ENCODE measurements around the gene UNC79. TPM values are rescaled to one million over a fixed set of nuclear protein-coding genes. Genes with fewer than 3 reads are reported as not detected.

The UNC79 gene
- total RNA-seq, 1 donor from 2014 or later, result 2.6 TPM

- Mint-ChIP-seq H3K27me3 (peaks cover 14% of the 10 kb centered on the region), H3K9me3 (ENCODE audit: low read depth) (no peaks in the 10 kb centered on the region), H3K36me3 (ENCODE audit: insufficient read depth) (no peaks in the 10 kb centered on the region), H3K4me3 (ENCODE audit: low read depth) (no peak overlapping the region), H3K27ac (no peak overlapping the region), H3K4me1 (ENCODE audit: low read depth) (peaks cover 36% of the 10 kb centered on the region)
- no peak for TF ChIP-seq CTCF (IDR thresholded peaks at IDR 0.05; ENCODE audit: unreplicated experiment)
- no peak for DNase-seq (ENCODE audit: low spot score, unreplicated experiment)
Observed at GRCh38 chr14:93744176-93744575, 313.4 kb downstream of the UNC79 start.

- Mint-ChIP-seq H3K9me3 (ENCODE audit: low read depth) (no peaks in the 10 kb centered on the region), H3K4me3 (ENCODE audit: low read depth) (no peak overlapping the region), H3K4me1 (ENCODE audit: low read depth) (peaks cover 37% of the 10 kb centered on the region), H3K27me3 (peaks cover 14% of the 10 kb centered on the region), H3K27ac (no peak overlapping the region), H3K36me3 (ENCODE audit: insufficient read depth) (no peaks in the 10 kb centered on the region)
- no peak for DNase-seq (ENCODE audit: low spot score, unreplicated experiment)
- TF ChIP-seq CTCF (IDR thresholded peaks at IDR 0.05; ENCODE audit: unreplicated experiment), result no peak
Observed at GRCh38 chr14:93744876-93745275, 314.1 kb downstream of the UNC79 start.

- no peak overlapping the region for H3K27ac Mint-ChIP-seq
- no peak for TF ChIP-seq CTCF (IDR thresholded peaks at IDR 0.05; ENCODE audit: unreplicated experiment)
- no peak for DNase-seq (ENCODE audit: low spot score, unreplicated experiment)
- peaks cover 14% of the 10 kb centered on the region for H3K27me3 Mint-ChIP-seq
- no peaks in the 10 kb centered on the region for H3K9me3 Mint-ChIP-seq (ENCODE audit: low read depth)
- H3K36me3 Mint-ChIP-seq (ENCODE audit: insufficient read depth), result no peaks in the 10 kb centered on the region
- no peak overlapping the region for H3K4me3 Mint-ChIP-seq (ENCODE audit: low read depth)
- H3K4me1 Mint-ChIP-seq (ENCODE audit: low read depth), result peaks cover 37% of the 10 kb centered on the region
Observed at GRCh38 chr14:93745603-93746273, 315.0 kb downstream of the UNC79 start.

GRCh38 chr14:93747102-93747501, 316.4 kb downstream of the UNC79 start:
- TF ChIP-seq CTCF (IDR thresholded peaks at IDR 0.05; ENCODE audit: unreplicated experiment), result no peak
- no peak for DNase-seq (ENCODE audit: low spot score, unreplicated experiment)
- Mint-ChIP-seq H3K9me3 (ENCODE audit: low read depth) (no peaks in the 10 kb centered on the region), H3K4me3 (ENCODE audit: low read depth) (no peak overlapping the region), H3K36me3 (ENCODE audit: insufficient read depth) (no peaks in the 10 kb centered on the region), H3K27ac (peak overlapping the region; percentile 46), H3K4me1 (ENCODE audit: low read depth) (peaks cover 41% of the 10 kb centered on the region), H3K27me3 (peaks cover 12% of the 10 kb centered on the region)

- DNase-seq (ENCODE audit: low spot score, unreplicated experiment), result no peak
- H3K4me1 Mint-ChIP-seq (ENCODE audit: low read depth), result peaks cover 41% of the 10 kb centered on the region
- H3K9me3 Mint-ChIP-seq (ENCODE audit: low read depth), result no peaks in the 10 kb centered on the region
- no peaks in the 10 kb centered on the region for H3K36me3 Mint-ChIP-seq (ENCODE audit: insufficient read depth)
- no peak for TF ChIP-seq CTCF (IDR thresholded peaks at IDR 0.05; ENCODE audit: unreplicated experiment)
- no peak overlapping the region for H3K27ac Mint-ChIP-seq
- H3K4me3 Mint-ChIP-seq (ENCODE audit: low read depth), result no peak overlapping the region
- peaks cover 10% of the 10 kb centered on the region for H3K27me3 Mint-ChIP-seq
Observed at GRCh38 chr14:93747560-93747959, 316.8 kb downstream of the UNC79 start.

Data from progenitor cell of endocrine pancreas (in vitro differentiated cells).